Aorta (tissue), 5 donors: ENCODE data around the gene TUBGCP2. TPM values are rescaled to one million over a fixed set of nuclear protein-coding genes. Genes with fewer than 3 reads are reported as not detected.
"Not testable (repeated sequence)": the region's sequence is repeated elsewhere in the genome, so short reads cannot be mapped to it uniquely, and the experiment has no call there.

ENCODE experiments used
- ATAC-seq: fragments of 200-7000 bp; cut with Tn5 transposase; one replicate; pipeline ENCODE4 v1.9.1; 2022; ENCODE audit warnings: moderate library complexity; ENCODE audit not compliant: low FRiP score
- DNase-seq, 2 donors: peaks; one replicate each; pipeline ENCODE4 v3.0.0-alpha.2; 2020
- H3K27ac ChIP-seq, 2 donors: one replicate each; pipeline ENCODE4 v1.5.1; 2013; ENCODE audit warnings: low read length in 2 of 2, mild to moderate bottlenecking in 2 of 2, moderate library complexity in 2 of 2, control low read depth in 1 of 2, inconsistent platforms in 1 of 2, low read depth in 1 of 2
- H3K27me3 ChIP-seq, 2 donors: one replicate each; pipeline ENCODE4 v1.6.1; 2013; ENCODE audit warnings: control low read depth in 1 of 2, low read length in 1 of 2, mild to moderate bottlenecking in 1 of 2, moderate library complexity in 1 of 2; ENCODE audit not compliant: insufficient read depth in 2 of 2, control insufficient read depth in 1 of 2
- H3K36me3 ChIP-seq, 2 donors: one replicate each; pipeline ENCODE4 v1.6.1; 2013; ENCODE audit warnings: control low read depth in 1 of 2, low read length in 1 of 2, mild to moderate bottlenecking in 1 of 2; ENCODE audit not compliant: insufficient read depth in 2 of 2, control insufficient read depth in 1 of 2
- H3K4me1 ChIP-seq, 2 donors: one replicate each; pipeline ENCODE4 v1.6.1; 2013; ENCODE audit warnings: low read length in 2 of 2, control low read depth in 1 of 2, mild to moderate bottlenecking in 1 of 2, moderate library complexity in 1 of 2; ENCODE audit not compliant: insufficient read depth in 2 of 2, control insufficient read depth in 1 of 2
- H3K4me3 ChIP-seq, 2 donors: one replicate each; pipeline ENCODE4 v1.5.1; 2013; ENCODE audit warnings: low read length in 2 of 2, control low read depth in 1 of 2, mild to moderate bottlenecking in 1 of 2
- H3K9me3 ChIP-seq: one replicate; pipeline ENCODE4 v1.6.1; 2013; ENCODE audit warnings: mild to moderate bottlenecking, low read length; ENCODE audit not compliant: control insufficient read depth
- WGBS, 2 donors: extraction: QIAGEN DNeasy Blood & Tissue Kit; methylation state at CpG; one replicate each; pipeline ENCODE4 v1.1.7; 2013; 5-methylcytosine and 5-hydroxymethylcytosine counted together
- intact Hi-C, 2 donors: fragments of 100-400 bp; cut with DNase I; formaldehyde crosslinking; loops; one replicate each; pipeline versions ENCODE4 v1.14.2 to v1.15.0; 2022
- polyA plus RNA-seq, 2 donors: library from polyadenylated mRNA; stranded (reverse); fragments of 200-250 nt; gene quantifications; one replicate each; pipeline ENCODE4 v1.2.3, GENCODE V29; 2013
- total RNA-seq, 2 donors: library from RNA; stranded (reverse); fragmentation: NEBNext Ultra II Directional; extraction: Animal tissue kit (Norgen Biotek cat#: 25700); gene quantifications; one replicate each; pipeline ENCODE4 v1.2.1, GENCODE V29; 2021
- donor health status: healthy with polysubstance abuse.
- donor health status: Bipolar disorder and iron deficiency.
- donor health status: DM: no; HTN: no; CAD: no.
- donor health status: DM: no; HTN: no; CAD: no.
- donor health status: DM: yes; HTN: yes; CAD: no.

The TUBGCP2 gene
- total and polyA plus RNA-seq, 4 donors, result 11.3 to 194 (median 44.6) TPM

DNA sequence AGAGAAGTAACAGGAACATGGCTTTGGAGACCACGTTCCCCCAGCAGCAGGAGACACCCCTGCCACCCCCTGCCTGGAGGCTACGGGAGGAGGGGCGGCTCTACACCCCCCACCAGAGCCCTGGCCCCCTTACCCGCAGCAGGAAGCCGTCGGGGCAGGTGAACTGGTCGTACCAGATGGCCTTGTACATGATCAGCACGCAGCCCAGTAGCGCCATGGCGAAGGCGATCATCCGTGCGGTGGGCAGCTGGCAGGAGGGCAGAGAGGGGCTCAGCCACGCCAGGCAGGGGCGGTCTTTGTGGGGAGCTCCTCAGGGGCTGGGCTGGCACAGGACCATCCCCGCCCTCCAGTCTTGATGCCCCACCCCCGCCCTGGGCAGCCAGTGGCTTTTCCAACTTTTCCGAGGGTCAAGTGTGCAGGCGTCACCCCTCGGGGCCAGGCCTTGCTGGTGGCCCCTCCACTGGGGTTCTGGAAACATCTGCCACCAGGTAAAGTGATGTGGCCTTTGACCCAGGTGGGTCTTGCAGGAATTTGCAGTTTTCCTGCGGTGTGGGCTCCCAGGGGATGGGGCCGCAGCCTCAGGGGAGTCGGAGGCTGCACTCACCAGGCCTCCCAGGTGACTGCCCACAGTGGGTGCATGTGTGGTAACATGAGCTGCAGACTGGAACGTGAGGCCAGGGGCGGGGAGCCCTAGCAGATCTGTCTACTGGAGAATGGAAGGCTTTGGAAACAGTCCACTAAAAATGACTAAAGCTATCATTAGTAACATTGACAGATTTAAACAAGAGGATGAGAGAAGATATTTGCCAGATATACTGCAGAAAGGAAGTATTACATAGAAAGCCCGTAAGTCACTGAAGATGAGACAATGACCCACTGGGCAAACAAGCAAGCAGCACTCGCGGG lies 18.3 kb upstream of the TUBGCP2 start:
- Histone ChIP-seq H3K27me3 (peaks cover 0 to 1% of the 10 kb centered on the region in 2 donors), H3K36me3 (no peaks in the 10 kb centered on the region), H3K9me3 (no peaks in the 10 kb centered on the region), H3K27ac (no peak overlapping the region), H3K4me1 (no peaks in the 10 kb centered on the region), H3K4me3 (no peak overlapping the region)
- intact Hi-C loops, result loop anchor here in 1 of 2 donors (5.0 kb wide), 1 partner anchor 280 kb away; no protein-coding TSS in a partner anchor
- WGBS, 2 donors, result 31 to 32% methylated on average over 26 to 28 of the region's 28 CpGs
- DNase-seq (peak in 1 of 2 donors; percentile 35), ATAC-seq (no peak)

DNA sequence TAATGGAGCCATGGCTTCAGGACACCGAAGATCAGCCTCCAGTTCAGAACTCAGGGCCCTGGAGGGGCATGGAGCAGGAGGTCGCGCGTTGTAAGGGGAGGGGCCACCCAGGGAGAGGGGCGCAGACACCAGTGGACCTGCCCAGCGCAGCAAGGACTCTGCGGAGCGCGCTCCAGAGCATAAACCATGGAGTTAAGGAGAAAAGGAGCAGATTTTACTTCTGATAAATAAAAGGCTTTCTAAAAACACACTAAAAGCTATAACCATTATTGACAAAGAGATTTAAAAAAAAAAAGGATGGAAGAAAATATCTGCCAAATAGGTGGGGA lies 17.5 kb upstream of the TUBGCP2 start:
- ATAC-seq (no peak), DNase-seq (no peak)
- Histone ChIP-seq H3K36me3 (no peaks in the 10 kb centered on the region), H3K9me3 (no peaks in the 10 kb centered on the region), H3K27ac (no peak overlapping the region), H3K4me1 (no peaks in the 10 kb centered on the region), H3K4me3 (peak overlapping the region in 1 of 2 donors; percentile 16), H3K27me3 (peaks cover 0 to 1% of the 10 kb centered on the region in 2 donors)
- intact Hi-C loops, result loop anchor here in 1 of 2 donors (5.0 kb wide), 1 partner anchor 281 kb away; no protein-coding TSS in a partner anchor
- 32 to 36% methylated on average over 9 of the region's 9 CpGs for WGBS, 2 donors

DNA sequence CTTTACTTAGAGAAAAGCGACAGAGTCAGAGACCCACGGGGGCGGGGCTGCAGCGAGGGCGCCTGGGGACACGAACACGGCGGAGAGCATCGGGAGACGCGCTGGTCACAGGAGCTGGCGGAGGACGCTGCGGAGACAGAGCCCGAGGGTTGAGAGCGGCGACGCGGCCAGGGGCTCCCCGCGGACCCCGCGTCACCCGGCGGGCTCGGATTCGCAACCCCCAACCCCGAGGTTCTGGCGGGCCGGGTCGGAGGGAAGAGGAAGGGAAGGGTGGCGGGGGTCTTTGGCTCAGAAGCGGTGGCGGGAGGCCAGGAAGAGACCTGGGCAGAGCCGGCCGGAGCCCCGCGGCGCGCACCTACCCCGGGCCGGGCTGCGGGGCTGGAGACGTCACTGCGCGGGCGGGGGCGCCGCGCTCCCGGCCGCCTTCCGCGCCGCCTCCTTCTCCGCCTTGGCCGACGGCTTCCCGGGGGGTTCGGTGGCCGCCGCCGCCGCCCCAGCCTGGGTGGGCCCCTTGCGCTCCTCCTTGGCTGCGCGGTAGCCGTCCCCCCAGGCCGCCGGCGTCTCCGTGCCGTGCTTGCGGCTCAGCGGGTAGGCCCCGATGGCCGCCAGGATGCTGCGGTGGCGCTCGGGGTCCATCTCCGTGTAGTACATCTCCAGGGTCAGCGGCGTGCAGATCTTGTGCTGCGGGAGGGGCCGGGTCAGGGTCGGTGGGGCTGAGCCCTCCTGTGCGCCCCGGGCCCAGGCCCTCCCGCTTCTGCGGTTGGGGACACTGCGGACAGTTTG lies 17.0 kb upstream of the TUBGCP2 start:
- whole genome bisulfite sequencing, 2 donors, result 1% methylated on average over 75 to 91 of the region's 91 CpGs
- H3K27me3 ChIP-seq, result peaks cover 0 to 1% of the 10 kb centered on the region in 2 donors
- H3K4me3 ChIP-seq, result peak overlapping the region; percentile 16 to 40
- peak in 1 of 2 donors; percentile 47 for DNase-seq
- H3K9me3 ChIP-seq, result no peaks in the 10 kb centered on the region
- intact Hi-C loops, result loop anchor here in 1 of 2 donors (5.0 kb wide), 1 partner anchor 282 kb away; no protein-coding TSS in a partner anchor
- H3K27ac ChIP-seq, result no peak overlapping the region
- ATAC-seq, result no peak
- H3K4me1 ChIP-seq, result no peaks in the 10 kb centered on the region
- H3K36me3 ChIP-seq, result no peaks in the 10 kb centered on the region

DNA sequence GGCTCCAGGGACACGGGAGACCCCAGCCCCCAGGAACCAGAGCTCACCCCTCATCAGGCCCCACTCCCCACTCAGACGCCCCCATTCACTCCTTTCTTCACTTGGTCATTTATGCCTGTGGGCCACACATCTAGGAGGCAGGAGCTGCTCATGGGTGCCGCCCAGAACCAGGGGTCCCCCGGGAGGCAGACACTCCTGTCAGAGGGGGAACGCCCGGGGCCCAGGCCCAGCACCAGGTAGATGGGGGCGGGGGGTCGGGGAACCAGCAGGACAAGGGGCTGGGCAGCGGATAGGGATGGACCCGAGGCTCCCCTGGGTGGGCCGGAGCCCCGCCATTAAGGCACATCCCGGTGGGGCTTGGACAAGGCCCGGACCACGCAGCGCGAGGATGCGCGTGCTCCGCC lies 16.2 kb upstream of the TUBGCP2 start:
- intact Hi-C loops, result loop anchor here in 1 of 2 donors (5.0 kb wide), 1 partner anchor 282 kb away; no protein-coding TSS in a partner anchor
- ATAC-seq (no peak), DNase-seq (peak in 1 of 2 donors; percentile 54)
- no peak overlapping the region for H3K27ac ChIP-seq
- peaks cover 0 to 1% of the 10 kb centered on the region in 2 donors for H3K27me3 ChIP-seq
- H3K4me1 ChIP-seq, result no peaks in the 10 kb centered on the region
- no peak overlapping the region for H3K4me3 ChIP-seq
- no peaks in the 10 kb centered on the region for H3K36me3 ChIP-seq
- 16 to 19% methylated on average over 20 of the region's 20 CpGs for WGBS, 2 donors
- no peaks in the 10 kb centered on the region for H3K9me3 ChIP-seq

DNA sequence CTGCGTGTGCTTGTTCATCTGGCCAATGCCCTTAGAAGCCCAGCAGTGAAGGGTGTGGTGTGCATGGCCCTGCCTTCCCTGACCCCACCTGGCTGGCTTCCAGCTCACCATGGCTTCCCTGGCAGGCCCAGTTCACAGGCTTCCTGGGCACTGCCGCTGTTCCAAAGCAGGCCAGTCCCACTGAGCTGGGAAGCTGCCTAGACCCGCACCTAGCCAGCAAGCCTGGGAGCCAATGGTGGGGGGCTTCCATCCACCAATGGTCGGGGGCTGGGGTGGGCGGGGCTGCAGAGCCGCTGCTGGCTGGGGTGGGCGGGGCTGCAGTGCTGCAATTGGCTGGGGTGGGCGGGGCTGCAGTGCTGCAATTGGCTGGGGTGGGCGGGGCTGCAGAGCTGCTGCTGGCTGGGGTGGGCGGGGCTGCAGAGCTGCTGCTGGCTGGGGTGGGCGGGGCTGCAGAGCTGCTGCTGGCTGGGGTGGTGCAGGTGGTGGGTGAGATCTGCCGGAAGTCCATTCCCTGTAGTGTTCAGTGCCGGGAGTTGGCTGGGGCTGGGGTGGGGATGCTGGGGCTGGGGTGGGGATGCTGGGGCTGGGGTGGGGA lies 15.6 kb upstream of the TUBGCP2 start:
- WGBS, 2 donors, result 12 to 14% methylated on average over 10 to 13 of the region's 13 CpGs
- intact Hi-C loops, result no loop called here
- no peak for ATAC-seq

DNA sequence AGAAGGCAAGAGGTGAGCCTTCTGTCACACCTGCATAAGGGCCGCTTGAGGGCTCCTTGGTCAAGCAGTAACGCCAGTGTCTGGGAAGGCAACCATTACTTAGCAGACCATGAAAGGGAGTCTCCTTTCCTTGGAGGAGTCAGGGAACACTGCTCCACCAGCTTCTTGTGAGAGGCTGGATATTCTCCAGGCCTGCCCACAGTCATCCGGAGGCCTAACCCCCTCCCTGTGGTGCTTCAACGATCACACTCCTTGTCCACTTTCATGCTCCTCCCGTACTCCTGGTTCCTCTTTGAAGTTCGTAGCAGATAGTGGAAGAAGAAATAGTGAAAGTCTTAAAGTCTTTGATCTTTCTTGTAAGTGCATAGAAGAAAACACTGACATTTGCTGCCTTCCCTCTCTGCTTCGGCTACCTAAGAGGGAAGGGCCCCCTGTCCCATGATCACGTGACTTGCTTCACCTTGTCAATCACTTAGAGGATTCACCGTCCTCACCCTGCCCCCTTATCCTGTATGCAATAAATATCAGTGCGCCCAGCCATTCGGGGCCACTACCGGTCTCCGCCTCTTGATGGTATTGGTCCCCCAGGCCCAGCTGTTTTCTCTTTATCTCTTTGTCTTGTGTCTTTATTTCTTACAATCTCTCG lies 13.5 kb upstream of the TUBGCP2 start:
- H3K36me3 ChIP-seq, H3K4me3 ChIP-seq, H3K9me3 ChIP-seq, H3K27me3 ChIP-seq, H3K27ac ChIP-seq, H3K4me1 ChIP-seq, ATAC-seq, DNase-seq, intact Hi-C loops: not testable (repeated sequence)
- 80 to 81% methylated on average over 12 of the region's 14 CpGs for WGBS, 2 donors

More for the DNA sequence above, 15.6 kb upstream of the TUBGCP2 start:
- Histone ChIP-seq H3K4me1 (no peaks in the 10 kb centered on the region), H3K9me3 (no peaks in the 10 kb centered on the region), H3K27ac (no peak overlapping the region), H3K36me3 (no peaks in the 10 kb centered on the region), H3K27me3 (peaks cover 0 to 1% of the 10 kb centered on the region in 2 donors), H3K4me3 (no peak overlapping the region)
- DNase-seq, result peak in 1 of 2 donors; percentile 51

DNA sequence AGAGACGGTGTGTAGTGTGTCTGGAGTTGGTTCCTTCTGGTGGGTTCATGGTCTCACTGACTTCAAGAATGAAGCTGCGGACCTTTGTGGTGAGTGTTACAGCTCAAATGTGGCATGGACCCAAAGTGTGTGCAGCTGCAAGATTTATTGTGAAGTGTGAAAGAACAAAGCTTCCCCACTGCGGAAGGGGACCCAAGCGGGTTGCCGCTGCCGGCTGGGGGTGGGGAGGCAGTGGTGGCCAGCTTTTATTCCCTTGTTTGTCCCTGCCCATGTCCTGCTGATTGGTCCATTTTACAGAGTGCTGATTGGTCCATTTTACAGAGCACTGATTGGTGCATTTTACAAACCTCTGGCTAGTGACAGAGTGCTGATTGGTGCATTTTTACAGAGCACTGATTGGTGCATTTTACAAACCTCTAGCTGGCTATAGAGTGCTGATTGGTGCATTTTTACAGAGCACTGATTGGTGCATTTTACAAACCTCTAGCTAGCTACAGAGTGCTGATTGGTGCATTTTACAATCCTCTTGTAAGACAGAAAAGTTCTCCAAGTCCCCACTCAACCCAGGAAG lies 12.3 kb upstream of the TUBGCP2 start:
- H3K4me1 ChIP-seq, H3K27ac ChIP-seq, H3K36me3 ChIP-seq, H3K4me3 ChIP-seq, ATAC-seq, H3K27me3 ChIP-seq, intact Hi-C loops, H3K9me3 ChIP-seq: not testable (repeated sequence)
- peak in 1 of 2 donors; percentile 24 for DNase-seq
- WGBS, 2 donors, result 88 to 92% methylated on average over 6 of the region's 6 CpGs
